WERI-Rb-1 (cell line): ENCODE results near the gene RPTOR.
A peak's percentile ranks its signal among the peaks of the same experiment; 100 is the strongest.

Source experiments
- DNase-seq: peaks from one replicate; pipeline ENCODE4 v3.0.0-alpha.2; 2020
- H3K27ac ChIP-seq: fragments of 250-450 bp; sonication (Bioruptor Pico); 2 replicates; pipeline ENCODE4 v1.5.1; 2020; ENCODE audit warnings: mild to moderate bottlenecking, moderate library complexity
- H3K27me3 ChIP-seq: fragments of 250-450 bp; sonication (Bioruptor Pico); 2 replicates; pipeline ENCODE4 v1.5.1; 2021; ENCODE audit warnings: mild to moderate bottlenecking, low read depth, moderate library complexity; ENCODE audit not compliant: insufficient read depth, severe bottlenecking
- H3K36me3 ChIP-seq: fragments of 250-450 bp; sonication (Bioruptor Pico); 2 replicates; pipeline ENCODE4 v1.5.1; 2020; ENCODE audit warnings: mild to moderate bottlenecking, moderate library complexity
- H3K4me3 ChIP-seq: 2 replicates; pipeline ENCODE4 v1.5.1; 2011; ENCODE audit warnings: low read depth, mild to moderate bottlenecking, control low read depth, low read length
- H3K9me3 ChIP-seq: fragments of 250-450 bp; sonication (Bioruptor Pico); 2 replicates; pipeline ENCODE4 v1.5.1; 2021; ENCODE audit warnings: mild to moderate bottlenecking, moderate library complexity; ENCODE audit not compliant: severe bottlenecking
- CTCF ChIP-seq: IDR thresholded peaks from 2 replicates; pipeline ENCODE4 v1.5.1; 2011; ENCODE audit warnings: low read depth, mild to moderate bottlenecking, control low read depth, inconsistent platforms, low read length

Gene RPTOR

GRCh38 chr17:80660527-80661198 is 116.0 kb downstream of the RPTOR start:
- peak; percentile 44 for DNase-seq
- peak; percentile 56 for TF ChIP-seq CTCF
- H3K27ac ChIP-seq, result no peak overlapping the region

GRCh38 chr17:80662557-80662956 is 117.9 kb downstream of the RPTOR start:
- no peak overlapping the region for H3K27ac ChIP-seq
- no peak for TF ChIP-seq CTCF

More at GRCh38 chr17:80660527-80661198, 116.0 kb downstream of the RPTOR start:
- Histone ChIP-seq H3K27me3 (no peaks in the 10 kb centered on the region), H3K36me3 (no peaks in the 10 kb centered on the region; the same call in 1 of the 2 replicates), H3K4me3 (no peak overlapping the region), H3K9me3 (peaks cover 5% of the 10 kb centered on the region)

DNA sequence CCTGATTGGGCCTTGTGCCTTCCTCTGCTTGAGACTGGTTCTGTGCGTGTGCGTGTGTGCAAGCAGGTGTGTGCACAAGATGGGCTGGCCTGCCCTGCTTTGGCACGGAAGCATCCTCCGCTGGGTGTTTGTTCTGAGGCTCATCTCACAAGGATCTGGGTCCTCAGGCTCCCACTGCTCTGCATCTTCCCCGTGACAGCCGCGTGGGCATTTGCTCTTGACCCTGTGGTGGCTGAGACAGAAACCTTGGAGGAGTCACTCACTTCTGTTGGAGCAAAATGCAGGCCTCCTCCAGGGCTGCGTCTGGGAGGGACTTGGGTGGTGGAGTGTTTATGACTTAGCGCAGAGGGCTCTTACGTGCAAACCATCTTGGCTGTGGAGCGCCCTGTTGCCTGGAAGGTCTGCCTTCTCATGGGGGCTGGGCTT is 119.2 kb downstream of the RPTOR start:
- Histone ChIP-seq H3K36me3 (peaks cover 9% of the 10 kb centered on the region), H3K27me3 (no peaks in the 10 kb centered on the region), H3K27ac (peak overlapping the region; percentile 52), H3K9me3 (no peaks in the 10 kb centered on the region), H3K4me3 (no peak overlapping the region)
- no peak for DNase-seq
- TF ChIP-seq CTCF, result no peak

More at GRCh38 chr17:80662557-80662956, 117.9 kb downstream of the RPTOR start:
- no peaks in the 10 kb centered on the region for H3K27me3 ChIP-seq
- no peak for DNase-seq
- H3K36me3 ChIP-seq, result peaks cover 9% of the 10 kb centered on the region
- H3K4me3 ChIP-seq, result no peak overlapping the region
- H3K9me3 ChIP-seq, result peaks cover 5% of the 10 kb centered on the region

GRCh38 chr17:80664217-80664790 is 119.7 kb downstream of the RPTOR start:
- H3K9me3 ChIP-seq, result no peaks in the 10 kb centered on the region
- no peaks in the 10 kb centered on the region for H3K27me3 ChIP-seq
- TF ChIP-seq CTCF, result no peak
- no peak for DNase-seq
- H3K36me3 ChIP-seq, result peaks cover 9% of the 10 kb centered on the region
- no peak overlapping the region for H3K4me3 ChIP-seq
- peak overlapping the region; percentile 52 for H3K27ac ChIP-seq

DNA sequence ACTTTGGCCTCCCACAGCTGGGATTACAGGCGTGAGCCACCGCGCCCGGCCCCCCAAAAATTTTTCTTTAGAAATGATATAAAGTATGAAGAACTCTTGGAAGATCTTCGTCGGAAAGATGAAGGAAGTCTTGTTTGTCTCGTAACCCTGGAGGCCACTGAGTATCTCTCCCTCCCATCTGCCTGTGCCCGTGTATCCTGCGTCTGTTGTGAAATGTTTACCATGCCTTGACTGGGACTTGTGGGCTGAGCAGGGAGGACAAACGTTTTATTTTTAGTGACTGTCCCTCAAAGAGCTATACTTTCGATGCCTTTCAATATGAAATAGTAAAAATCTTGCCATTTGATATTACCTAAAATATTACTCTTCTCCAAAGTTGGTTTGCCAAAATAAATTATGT is 121.2 kb downstream of the RPTOR start:
- Histone ChIP-seq H3K27me3 (no peaks in the 10 kb centered on the region), H3K36me3 (peaks cover 9% of the 10 kb centered on the region), H3K27ac (no peak overlapping the region), H3K9me3 (no peaks in the 10 kb centered on the region), H3K4me3 (no peak overlapping the region)
- no peak for DNase-seq
- no peak for TF ChIP-seq CTCF
